Smooth muscle cell (in vitro differentiated cells): ENCODE measurements around the gene ALMS1. TPM values are rescaled to one million over a fixed set of nuclear protein-coding genes. Genes with fewer than 3 reads are reported as not detected.

Experiments
- DNase-seq: peaks from one replicate; lab custom pipeline; 2025; ENCODE audit not compliant: unreplicated experiment; lab: John Stamatoyannopoulos, UW
- H2AFZ ChIP-seq: fragments of 200-600 bp; sonication (generic); 2 replicates; pipeline ENCODE4 v1.6.0; 2016; ENCODE audit warnings: antibody characterized with exemption, low read depth, mild to moderate bottlenecking
- H3F3A ChIP-seq: fragments of 200-600 bp; sonication (generic); 2 replicates; pipeline ENCODE4 v1.6.0; 2017; ENCODE audit warnings: antibody characterized with exemption, low read depth
- H3K27ac ChIP-seq: fragments of 200-600 bp; sonication (generic); 2 replicates; pipeline ENCODE4 v1.5.1; 2016; ENCODE audit warnings: low read depth, mild to moderate bottlenecking
- H3K27me3 ChIP-seq: fragments of 200-600 bp; sonication (generic); 2 replicates; pipeline ENCODE4 v1.6.1; 2016; ENCODE audit warnings: low read depth, mild to moderate bottlenecking
- H3K36me3 ChIP-seq: fragments of 200-600 bp; sonication (generic); 2 replicates; pipeline ENCODE4 v1.5.1; 2016; ENCODE audit warnings: low read depth
- H3K4me1 ChIP-seq: fragments of 200-600 bp; sonication (generic); 2 replicates; pipeline ENCODE4 v1.5.1; 2016; ENCODE audit warnings: low read depth
- H3K4me2 ChIP-seq: fragments of 200-600 bp; sonication (generic); 2 replicates; pipeline ENCODE4 v1.6.0; 2016; ENCODE audit warnings: mild to moderate bottlenecking
- H3K4me3 ChIP-seq: fragments of 200-600 bp; sonication (generic); 2 replicates; pipeline ENCODE4 v1.5.1; 2016; ENCODE audit warnings: mild to moderate bottlenecking
- H3K79me2 ChIP-seq: fragments of 200-600 bp; sonication (generic); 2 replicates; pipeline ENCODE4 v1.6.0; 2016; ENCODE audit warnings: low read depth, mild to moderate bottlenecking
- H3K9ac ChIP-seq: fragments of 200-600 bp; sonication (generic); 2 replicates; pipeline ENCODE4 v1.6.0; 2016; ENCODE audit warnings: low read depth
- H3K9me3 ChIP-seq: fragments of 200-600 bp; sonication (generic); replicated peaks from 2 replicates; pipeline ENCODE4 v1.5.1; 2016; ENCODE audit warnings: low read depth
- H4K20me1 ChIP-seq: fragments of 200-600 bp; sonication (generic); 2 replicates; pipeline ENCODE4 v1.6.0; 2016; ENCODE audit warnings: low read depth
- WGBS: methylation state at CpG from one replicate; pipeline ENCODE4 v1.1.7; 2016; ENCODE audit warnings: low lambda C conversion rate; 5-methylcytosine and 5-hydroxymethylcytosine counted together
- polyA plus RNA-seq: library from polyadenylated mRNA; unstranded; fragments of >200 nt; fragmentation: Nextera tagmentation; extraction: Ambion mirVana; gene quantifications from 2 replicates; pipeline ENCODE4 v1.2.1, GENCODE V29; 2016
- total RNA-seq: library from RNA; depleted of rRNA; stranded (reverse); fragments of >200 nt; gene quantifications from 2 replicates; pipeline ENCODE4 v1.2.3, GENCODE V29; 2014
- TF ChIP-seq, protein P1 (sequence below): fragments of 200-600 bp; sonication (generic); IDR thresholded peaks from 2 replicates; pipeline ENCODE4 v1.5.1; 2017; ENCODE audit warnings: borderline replicate concordance, mild to moderate bottlenecking, antibody characterized with exemption; ENCODE audit not compliant: insufficient read depth, poor library complexity, severe bottlenecking

ALMS1 gene
- total and polyA plus RNA-seq, 2 experiments from 2014 or later = 2.3 to 19.6 TPM

DNA sequence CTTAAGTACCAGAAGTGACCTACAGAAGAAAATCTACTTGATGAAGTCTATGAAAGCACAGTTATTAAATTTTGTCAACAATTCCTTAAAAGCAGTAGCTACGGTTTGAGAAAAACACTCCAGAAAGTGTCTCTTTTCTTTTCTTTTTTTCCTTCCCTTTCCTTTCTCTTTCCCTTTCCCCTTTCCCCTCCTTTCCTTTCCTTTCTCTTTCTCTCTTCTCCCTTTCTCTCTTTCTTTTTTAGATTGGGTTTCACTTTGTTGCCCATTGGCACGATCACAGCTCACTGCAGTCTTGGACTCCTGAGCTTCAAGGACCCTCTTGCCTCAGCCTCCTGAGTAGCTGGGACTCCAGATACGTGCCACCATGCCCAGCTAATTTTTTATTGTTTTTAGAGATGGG lies 2.6 kb upstream of the ALMS1 start:
- Histone ChIP-seq H3K36me3 (no peaks in the 10 kb centered on the region), H3K4me2 (no peak overlapping the region), H3F3A (no peaks in the 10 kb centered on the region), H3K27ac (no peak overlapping the region), H3K9me3 (no peaks in the 10 kb centered on the region), H2AFZ (no peak overlapping the region), H3K4me1 (peaks cover 15% of the 10 kb centered on the region), H4K20me1 (no peaks in the 10 kb centered on the region), H3K4me3 (no peak overlapping the region), H3K27me3 (peaks cover 53% of the 10 kb centered on the region), H3K9ac (no peak overlapping the region), H3K79me2 (peaks cover 16% of the 10 kb centered on the region)
- WGBS = 73% methylated on average over 3 of the region's 3 CpGs
- TF ChIP-seq, protein P1, sequence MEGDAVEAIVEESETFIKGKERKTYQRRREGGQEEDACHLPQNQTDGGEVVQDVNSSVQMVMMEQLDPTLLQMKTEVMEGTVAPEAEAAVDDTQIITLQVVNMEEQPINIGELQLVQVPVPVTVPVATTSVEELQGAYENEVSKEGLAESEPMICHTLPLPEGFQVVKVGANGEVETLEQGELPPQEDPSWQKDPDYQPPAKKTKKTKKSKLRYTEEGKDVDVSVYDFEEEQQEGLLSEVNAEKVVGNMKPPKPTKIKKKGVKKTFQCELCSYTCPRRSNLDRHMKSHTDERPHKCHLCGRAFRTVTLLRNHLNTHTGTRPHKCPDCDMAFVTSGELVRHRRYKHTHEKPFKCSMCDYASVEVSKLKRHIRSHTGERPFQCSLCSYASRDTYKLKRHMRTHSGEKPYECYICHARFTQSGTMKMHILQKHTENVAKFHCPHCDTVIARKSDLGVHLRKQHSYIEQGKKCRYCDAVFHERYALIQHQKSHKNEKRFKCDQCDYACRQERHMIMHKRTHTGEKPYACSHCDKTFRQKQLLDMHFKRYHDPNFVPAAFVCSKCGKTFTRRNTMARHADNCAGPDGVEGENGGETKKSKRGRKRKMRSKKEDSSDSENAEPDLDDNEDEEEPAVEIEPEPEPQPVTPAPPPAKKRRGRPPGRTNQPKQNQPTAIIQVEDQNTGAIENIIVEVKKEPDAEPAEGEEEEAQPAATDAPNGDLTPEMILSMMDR = no peak
- DNase-seq = no peak

DNA sequence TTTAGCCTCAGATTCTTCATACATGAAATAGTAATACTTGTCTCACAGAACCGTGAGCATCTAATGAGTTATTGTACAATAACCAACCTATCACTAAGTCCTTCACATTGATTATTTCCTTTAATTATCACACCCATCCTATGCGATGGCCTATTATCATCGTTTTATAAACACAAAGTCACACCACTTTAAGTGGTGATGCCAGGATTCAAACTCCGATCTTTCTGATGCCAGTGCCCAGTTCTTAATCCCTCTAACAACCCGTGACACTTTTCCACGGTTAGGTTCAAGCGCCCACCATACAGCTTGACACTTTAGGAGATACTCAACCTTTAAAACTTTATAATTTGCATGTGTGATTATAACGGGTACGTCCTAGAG lies 523 bp upstream of the ALMS1 start:
- TF ChIP-seq, protein P1 = no peak
- Histone ChIP-seq H3K36me3 (no peaks in the 10 kb centered on the region), H3K4me2 (peak overlapping the region; percentile 88), H3K9me3 (no peaks in the 10 kb centered on the region), H2AFZ (peak overlapping the region; percentile 88), H3K4me3 (peak overlapping the region; percentile 72), H3K27me3 (peaks cover 40% of the 10 kb centered on the region), H3F3A (no peaks in the 10 kb centered on the region), H3K4me1 (peaks cover 15% of the 10 kb centered on the region), H4K20me1 (peaks cover under 1% of the 10 kb centered on the region), H3K9ac (peak overlapping the region; percentile 49), H3K27ac (peak overlapping the region; percentile 48), H3K79me2 (peaks cover 36% of the 10 kb centered on the region)
- no peak for DNase-seq
- 19% methylated on average over 9 of the region's 9 CpGs for WGBS

DNA sequence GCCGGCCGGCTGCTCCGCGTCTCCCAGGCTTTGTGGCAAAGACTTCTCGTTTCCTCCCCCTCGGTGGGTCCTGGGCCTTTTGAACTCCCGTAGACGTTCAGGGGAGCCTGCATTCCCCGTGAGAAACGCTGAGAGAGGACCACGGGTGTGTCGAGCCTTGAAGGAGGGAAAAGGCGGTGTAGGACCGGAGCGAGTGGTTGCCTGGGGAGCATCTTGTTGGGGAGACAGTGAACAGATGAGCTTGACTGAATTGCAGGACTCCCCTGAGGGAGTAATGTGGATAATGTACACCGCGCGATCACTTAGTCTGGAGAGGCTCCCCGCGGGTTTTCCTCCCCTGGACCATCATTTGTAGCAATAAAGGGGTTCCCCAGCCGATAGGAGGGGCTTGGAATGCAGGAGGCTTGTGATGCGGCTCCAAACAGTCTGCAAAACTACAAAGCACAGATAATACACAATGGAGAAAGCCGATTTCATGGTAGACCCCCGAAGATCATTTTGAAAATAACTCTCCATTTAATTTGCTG lies 769 bp downstream of the ALMS1 start:
- H3K4me2 ChIP-seq = peak overlapping the region; percentile 88
- no peak for DNase-seq
- no peaks in the 10 kb centered on the region for H3K9me3 ChIP-seq
- peaks cover 27% of the 10 kb centered on the region for H3K27me3 ChIP-seq
- H3K4me1 ChIP-seq = peaks cover 15% of the 10 kb centered on the region
- peak overlapping the region; percentile 72 for H3K4me3 ChIP-seq
- H3K9ac ChIP-seq = peak overlapping the region; percentile 61
- H3K79me2 ChIP-seq = peaks cover 45% of the 10 kb centered on the region
- H3K27ac ChIP-seq = peak overlapping the region; percentile 48
- H2AFZ ChIP-seq = peak overlapping the region; percentile 88
- TF ChIP-seq, protein P1 = no peak
- H3F3A ChIP-seq = no peaks in the 10 kb centered on the region
- peaks cover 5% of the 10 kb centered on the region for H4K20me1 ChIP-seq
- no peaks in the 10 kb centered on the region for H3K36me3 ChIP-seq
- under 1% methylated on average over 24 of the region's 24 CpGs for WGBS
